Inflammatory macrophage treated with lipopolysaccharide for 4 hours (primary cell): Measurements from ENCODE around the gene TMEM132A.

Experiments
- DNase-seq: peaks from one replicate; pipeline ENCODE4 v3.0.0-alpha.2; 2020

Gene TMEM132A

GRCh38 chr11:60924110-60924905 lies at the start of gene TMEM132A:
Gene TMEM132A, plus strand, starts transcription at chr11:60924460. Its CDS starts 174 bp downstream, at chr11:60924634.
- no peak for DNase-seq

- no peak for DNase-seq
Observed at GRCh38 chr11:60875366-60876167, 48.7 kb upstream of the TMEM132A start.

GRCh38 chr11:60876168-60876485 lies 48.1 kb upstream of the TMEM132A start:
- no peak for DNase-seq

- DNase-seq, result no peak
Observed at GRCh38 chr11:60878245-60879101, 45.8 kb upstream of the TMEM132A start.

GRCh38 chr11:60879104-60879503 lies 45.2 kb upstream of the TMEM132A start:
- no peak for DNase-seq

GRCh38 chr11:60879971-60880588 lies 44.2 kb upstream of the TMEM132A start:
- no peak for DNase-seq

- no peak for DNase-seq
Observed at GRCh38 chr11:60880643-60881282, 43.5 kb upstream of the TMEM132A start.

GRCh38 chr11:60887556-60887955 lies 36.7 kb upstream of the TMEM132A start:
- DNase-seq, result peak; percentile 57

GRCh38 chr11:60889869-60890311 lies 34.4 kb upstream of the TMEM132A start:
- no peak for DNase-seq

GRCh38 chr11:60890696-60891095 lies 33.6 kb upstream of the TMEM132A start:
- DNase-seq, result no peak

- DNase-seq, result no peak
Observed at GRCh38 chr11:60891103-60891741, 33.0 kb upstream of the TMEM132A start.

GRCh38 chr11:60895687-60896086 lies 28.6 kb upstream of the TMEM132A start:
- DNase-seq, result peak; percentile 44

GRCh38 chr11:60897496-60897895 lies 26.8 kb upstream of the TMEM132A start:
- DNase-seq, result no peak

- DNase-seq, result peak; percentile 67
Observed at GRCh38 chr11:60899046-60899936, 25.0 kb upstream of the TMEM132A start.

- no peak for DNase-seq
Observed at GRCh38 chr11:60899977-60900376, 24.3 kb upstream of the TMEM132A start.

GRCh38 chr11:60900673-60901404 lies 23.4 kb upstream of the TMEM132A start:
- no peak for DNase-seq

- DNase-seq, result no peak
Observed at GRCh38 chr11:60902625-60903024, 21.6 kb upstream of the TMEM132A start.

GRCh38 chr11:60905047-60905446 lies 19.2 kb upstream of the TMEM132A start:
- DNase-seq, result no peak

- DNase-seq, result no peak
Observed at GRCh38 chr11:60905551-60906113, 18.6 kb upstream of the TMEM132A start.
